ENCODE data around the gene ELOVL6.

- TF ChIP-seq EZH2 (IDR thresholded peaks at IDR 0.05) = no peak
- TF ChIP-seq CTCF (IDR thresholded peaks at IDR 0.05 in 2 of 3, conservative IDR thresholded peaks at IDR 0.05 in 1 of 3; ENCODE audit: borderline replicate concordance in 1 of 3, insufficient read depth in 1 of 3, low read depth in 2 of 3, low read length in 2 of 3) = no peak
- TF ChIP-seq FOSL1 (IDR thresholded peaks at IDR 0.05; ENCODE audit: low read depth) = no peak
- TF ChIP-seq REST (IDR thresholded peaks at IDR 0.05; ENCODE audit: low read depth) = no peak
- no peak for TF ChIP-seq POLR2A (IDR thresholded peaks at IDR 0.05; ENCODE audit: borderline replicate concordance, extremely low read depth, insufficient read depth, insufficient read length)
- no peak for TF ChIP-seq POLR2AphosphoS5 (IDR thresholded peaks at IDR 0.05; ENCODE audit: low read depth, low read length)
Measured at GRCh38 chr4:110130576-110131358, 67.6 kb downstream of the ELOVL6 start.
